GM21528 (cell line): ENCODE results near the gene BTBD2.
A peak's percentile ranks its signal among the peaks of the same experiment; 100 is the strongest.

Experiments used
- ATAC-seq: cut with Tn5 transposase; IDR thresholded peaks from one replicate; pipeline ENCODE4 v1.9.1; 2021; ENCODE audit warnings: mild to moderate bottlenecking, moderate library complexity; ENCODE audit not compliant: unreplicated experiment, low FRiP score

The BTBD2 gene

GRCh38 chr19:2015608-2015950 lies at the start of gene BTBD2:
Gene BTBD2, minus strand, starts transcription at chr19:2015714. Its CDS starts 11 bp downstream, at chr19:2015703.
- no peak for ATAC-seq

DNA sequence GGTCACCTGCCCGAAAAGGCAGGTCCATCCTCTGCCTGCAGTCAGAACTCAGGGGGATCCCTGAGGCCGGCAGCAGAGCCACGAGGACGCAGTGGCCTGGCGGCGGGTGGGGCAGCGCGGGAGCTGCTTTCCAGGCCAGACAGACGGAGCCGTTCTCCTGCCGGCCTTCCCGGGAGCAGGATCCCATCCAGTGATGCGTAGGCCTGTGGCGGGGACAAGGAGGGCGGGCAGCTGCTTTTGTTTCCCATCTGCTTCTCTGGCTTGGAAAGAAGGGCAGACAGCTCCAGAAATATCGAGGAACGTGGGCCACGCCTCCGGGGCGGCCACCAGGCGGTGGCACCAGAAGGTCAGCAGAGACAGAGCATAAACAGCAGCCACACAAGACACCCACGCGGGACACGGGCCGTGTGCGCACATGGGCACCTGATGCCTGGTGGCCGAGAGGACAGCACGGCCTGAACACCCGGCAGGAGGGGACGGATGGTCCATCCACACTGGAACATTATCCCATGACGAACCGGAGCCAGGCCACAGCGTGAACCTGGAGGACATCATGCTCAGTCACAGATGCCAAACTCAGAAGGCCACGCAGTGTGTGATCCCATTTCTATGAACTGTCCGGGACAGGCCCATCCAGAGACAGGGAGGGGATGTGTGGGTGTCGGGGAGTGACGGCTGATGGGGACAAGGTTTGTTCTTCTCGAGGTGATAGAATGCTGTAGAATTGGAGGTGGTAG lies 49.4 kb upstream of the BTBD2 start:
- ATAC-seq, result no peak

DNA sequence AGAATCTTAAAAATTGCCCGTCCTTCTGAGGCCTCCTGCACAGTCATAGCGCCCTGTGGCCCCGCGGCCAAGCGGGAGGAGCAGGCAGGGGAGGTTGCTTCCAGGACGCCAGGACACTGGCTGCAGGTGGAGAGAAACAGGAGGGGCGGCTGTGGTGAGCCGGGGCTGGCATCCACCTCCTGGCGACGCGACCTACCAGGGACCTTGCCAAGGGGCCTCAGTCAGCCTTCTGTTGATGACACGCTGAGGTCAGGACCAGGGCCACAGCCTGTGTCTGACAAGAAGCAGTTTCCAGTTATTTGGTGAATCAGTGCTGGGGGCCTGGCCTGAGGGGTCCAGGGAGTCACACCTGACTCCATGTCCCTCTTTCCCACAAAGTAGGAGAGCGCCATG lies 48.9 kb upstream of the BTBD2 start:
- ATAC-seq, result no peak

DNA sequence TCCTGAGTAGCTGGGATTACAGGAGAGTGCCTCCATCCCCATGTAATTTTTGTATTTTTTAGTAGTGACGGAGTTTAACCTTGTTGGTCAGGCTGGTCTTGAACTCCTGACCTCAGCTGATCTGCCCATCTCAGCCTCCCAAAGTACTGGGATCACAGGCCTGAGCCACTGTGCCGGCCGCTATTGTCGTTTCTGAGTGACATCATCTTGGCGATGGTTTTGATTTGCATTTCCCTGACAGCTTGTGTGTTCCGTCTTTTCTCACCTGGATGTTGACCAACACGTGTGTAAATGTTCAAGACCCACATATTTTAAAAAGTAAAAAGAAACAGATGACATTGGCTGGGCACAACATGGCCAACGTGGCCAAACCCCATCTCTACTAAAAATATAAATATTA lies 48.3 kb upstream of the BTBD2 start:
- ATAC-seq, result no peak

- no peak for ATAC-seq
Observed at GRCh38 chr19:2062770-2063169, 47.3 kb upstream of the BTBD2 start.

- no peak for ATAC-seq
Observed at GRCh38 chr19:2062389-2062729, 46.8 kb upstream of the BTBD2 start.

- ATAC-seq, result peak; percentile 71
Observed at GRCh38 chr19:2061495-2062388, 46.2 kb upstream of the BTBD2 start.

DNA sequence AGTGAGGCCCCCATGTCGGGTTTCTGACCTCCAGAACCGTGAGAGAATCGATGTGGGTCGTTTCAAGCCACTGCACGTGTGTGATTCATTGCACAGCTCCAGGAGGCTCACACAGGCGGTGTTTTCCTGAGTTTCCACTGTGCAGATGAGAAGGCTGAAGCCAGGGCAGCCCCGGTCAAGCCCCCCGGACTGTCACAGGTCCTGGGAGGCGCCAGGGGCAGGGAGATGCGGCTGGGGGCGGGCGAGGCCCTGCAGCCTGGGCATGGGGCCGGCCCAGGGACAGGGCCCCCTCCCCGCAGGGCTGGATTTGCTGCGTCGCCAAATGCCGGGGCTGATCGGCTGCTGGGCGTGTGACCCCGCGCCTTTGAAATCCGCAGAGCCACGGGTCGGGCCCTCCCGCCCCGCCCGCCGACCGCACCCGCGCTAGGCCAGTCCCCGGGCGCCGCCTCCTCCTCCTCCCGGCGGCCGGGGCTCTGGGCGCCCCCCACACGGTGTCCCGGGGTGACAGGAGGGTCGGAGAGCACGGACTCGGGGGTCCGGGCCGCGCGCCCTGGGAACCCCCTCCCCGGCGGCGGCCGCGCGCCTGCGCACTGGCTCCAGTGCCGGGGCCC lies 45.5 kb upstream of the BTBD2 start:
- no peak for ATAC-seq

- no peak for ATAC-seq
Observed at GRCh38 chr19:2059422-2060201, 44.1 kb upstream of the BTBD2 start.

DNA sequence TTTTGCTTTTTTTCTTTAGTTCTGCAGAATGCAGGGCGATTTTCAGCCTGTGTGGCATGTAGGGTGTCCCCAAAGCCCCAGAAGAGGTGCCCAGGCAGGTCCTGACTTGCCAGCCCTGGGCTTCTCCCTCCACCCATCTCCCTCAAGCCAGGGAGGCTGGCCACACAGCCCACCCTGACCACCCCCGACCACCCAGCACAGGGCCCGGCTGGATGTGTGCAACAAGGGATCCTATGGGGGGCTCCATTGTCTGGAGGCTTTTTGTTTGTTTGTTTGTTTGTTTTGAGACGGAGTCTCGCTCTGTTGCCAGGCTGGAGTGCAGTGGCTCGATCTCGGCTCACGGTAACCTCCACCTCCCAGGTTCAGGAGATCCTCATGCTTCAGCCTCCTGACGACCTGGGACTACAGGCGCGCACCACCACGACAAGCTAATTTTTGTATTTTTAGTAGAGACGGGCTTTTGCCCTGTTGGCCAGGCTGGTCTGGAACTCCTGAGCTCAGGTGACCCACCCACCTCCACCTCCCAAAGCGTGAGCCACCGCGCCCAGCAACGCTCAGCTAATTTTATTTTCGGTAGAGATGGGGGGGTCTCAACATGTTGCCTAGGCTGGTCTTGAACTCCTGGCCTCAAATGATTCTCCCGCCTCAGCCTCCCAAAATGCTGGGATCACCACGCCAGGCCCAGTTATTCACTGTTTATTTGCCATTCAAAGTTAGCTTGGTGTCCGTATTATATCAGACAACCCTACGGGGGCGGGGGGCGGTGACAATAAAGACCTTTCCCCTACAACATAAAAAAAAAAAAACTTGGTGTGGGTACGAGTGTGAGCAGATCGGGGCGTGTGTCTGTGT lies 43.3 kb upstream of the BTBD2 start:
- no peak for ATAC-seq

DNA sequence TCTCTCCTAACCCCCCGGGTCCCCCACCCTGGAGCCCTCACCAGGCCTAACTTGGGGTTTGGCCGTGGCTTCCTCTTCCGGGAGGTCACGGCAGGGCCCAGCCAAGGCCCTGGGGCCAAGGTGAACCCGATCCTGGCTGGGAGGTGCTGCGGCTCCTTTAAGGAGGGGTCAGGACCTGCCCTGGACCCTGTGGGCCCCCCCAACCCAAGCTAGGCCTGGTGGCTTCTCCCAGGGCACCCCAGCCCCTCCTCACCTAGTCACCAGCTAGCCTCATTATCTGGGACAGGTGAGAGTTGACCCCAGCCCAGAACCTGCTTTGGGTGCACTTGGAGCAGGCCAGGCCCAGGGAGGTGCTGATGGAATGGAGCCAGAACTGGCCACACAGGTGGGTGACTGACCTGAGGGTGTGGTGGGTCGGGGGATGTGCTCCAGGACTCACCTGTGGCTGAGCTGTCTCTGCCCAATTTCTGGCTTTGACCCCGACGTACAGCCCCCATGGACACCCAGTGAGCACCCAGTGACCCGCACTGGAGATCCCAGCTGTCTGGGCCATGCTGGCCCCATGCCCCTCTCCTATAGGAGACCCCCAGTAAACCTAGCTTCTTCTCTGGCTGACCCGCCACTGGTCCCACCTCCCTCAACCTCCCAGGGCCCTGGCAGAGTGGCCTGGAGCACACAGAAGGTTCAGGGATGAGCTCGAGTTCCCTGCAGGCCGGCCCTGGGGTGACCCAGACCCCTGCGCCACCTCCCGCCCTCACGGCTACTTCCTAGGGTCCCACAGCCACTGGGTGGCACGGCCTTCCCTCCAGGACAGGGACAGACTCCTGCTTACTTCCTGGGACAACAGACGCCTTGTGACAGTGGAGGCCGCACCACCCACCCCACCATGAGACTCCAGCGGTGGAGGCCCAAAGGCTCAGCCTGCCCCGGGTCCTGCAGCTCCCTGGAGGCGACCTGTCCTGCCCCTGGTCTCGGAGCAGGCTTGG lies 42.3 kb upstream of the BTBD2 start:
- no peak for ATAC-seq

GRCh38 chr19:2056837-2057192 lies 41.3 kb upstream of the BTBD2 start:
- ATAC-seq, result no peak

- no peak for ATAC-seq
Observed at GRCh38 chr19:2055931-2056836, 40.7 kb upstream of the BTBD2 start.

GRCh38 chr19:2054763-2055162 lies 39.2 kb upstream of the BTBD2 start:
- no peak for ATAC-seq

- ATAC-seq, result no peak
Observed at GRCh38 chr19:2053601-2054389, 38.3 kb upstream of the BTBD2 start.

GRCh38 chr19:2051773-2052704 lies 36.5 kb upstream of the BTBD2 start:
- ATAC-seq, result no peak
